ENCODE measurements around the gene SIX1.

SIX1 gene

DNA sequence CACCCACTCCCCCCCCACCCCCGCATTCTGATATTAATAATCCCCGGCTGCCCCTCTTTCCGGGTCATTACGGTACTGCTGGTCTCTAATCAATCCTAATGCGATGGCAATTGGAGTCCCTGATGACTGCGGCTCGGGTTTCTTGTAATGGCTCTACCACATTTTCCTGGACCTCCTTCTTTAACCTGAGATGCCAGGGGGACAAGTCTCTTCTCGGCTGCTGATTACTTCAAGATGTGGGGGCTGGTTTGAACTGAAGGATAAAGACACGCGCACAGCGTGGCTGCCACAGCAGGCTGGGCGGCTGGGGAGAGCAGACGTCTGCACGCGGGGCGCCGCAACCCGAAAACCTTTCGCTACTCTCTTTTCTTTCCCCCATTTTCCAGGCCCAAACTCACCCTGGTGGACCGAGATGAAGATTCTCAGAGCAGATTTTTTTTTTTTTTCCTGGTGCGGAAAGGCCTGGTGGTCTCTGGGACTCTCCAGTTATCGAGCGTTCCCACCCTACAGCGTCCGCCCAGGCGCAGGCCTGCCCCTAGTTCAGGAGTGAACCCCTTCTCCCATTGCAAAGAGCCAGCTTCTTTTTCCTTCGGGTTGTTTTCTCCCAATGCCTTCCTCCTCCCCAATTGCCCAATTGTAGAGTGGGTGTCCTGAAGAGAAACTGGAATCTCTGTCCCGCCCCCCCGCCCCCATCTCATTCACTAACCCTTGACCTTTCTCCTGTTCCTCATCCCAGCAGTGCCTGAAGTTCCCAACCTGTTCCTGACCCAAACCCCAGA, 6.0 kb upstream of the SIX1 start:
- no peak for DNase-seq

DNA sequence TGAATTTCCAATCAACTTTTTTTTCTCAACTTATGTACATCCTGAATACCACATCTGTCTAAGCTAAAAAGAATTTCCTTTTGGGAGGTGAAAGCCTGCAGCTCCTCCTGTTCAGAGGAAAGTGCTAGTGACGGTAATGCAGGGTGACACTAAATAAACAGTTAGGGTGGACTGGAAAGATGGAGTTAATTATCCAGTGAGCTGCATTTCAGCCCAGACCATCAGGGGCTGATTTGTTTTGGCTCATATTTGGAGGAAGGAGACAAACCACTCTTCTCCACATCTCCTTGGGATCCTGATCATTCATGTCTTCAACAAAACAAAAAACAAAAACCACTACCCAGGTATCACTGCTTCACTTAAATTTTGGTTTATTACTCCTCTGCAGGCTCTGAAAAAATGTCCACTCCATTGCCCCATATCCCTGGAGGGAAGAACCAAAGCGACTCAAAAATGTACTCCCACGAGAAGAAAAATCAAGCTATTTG, 5.1 kb upstream of the SIX1 start:
- DNase-seq = no peak

DNA sequence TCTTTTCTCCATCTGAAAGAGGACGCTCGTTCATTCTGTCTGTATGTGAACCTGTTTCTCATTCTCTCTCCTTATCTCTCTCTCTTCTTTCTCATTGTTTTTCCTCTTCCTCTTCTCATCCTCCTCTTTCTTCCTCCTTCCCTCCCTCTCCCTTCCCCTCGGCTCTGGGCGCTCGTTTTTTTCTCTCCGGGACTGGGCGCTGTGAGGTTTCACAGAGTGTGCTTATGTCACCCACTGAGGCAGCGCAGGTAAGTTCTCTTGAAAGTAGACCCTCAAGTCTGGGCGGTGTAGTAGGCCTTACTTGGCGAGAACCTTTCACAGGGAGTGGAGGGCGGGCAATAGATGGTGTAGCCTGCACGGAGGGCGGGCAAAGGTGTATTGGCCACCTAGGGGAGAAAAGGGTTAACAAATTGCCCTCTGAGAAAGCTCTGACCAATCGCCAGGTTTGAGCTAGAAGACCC, 4.5 kb upstream of the SIX1 start:
- DNase-seq = no peak

DNA sequence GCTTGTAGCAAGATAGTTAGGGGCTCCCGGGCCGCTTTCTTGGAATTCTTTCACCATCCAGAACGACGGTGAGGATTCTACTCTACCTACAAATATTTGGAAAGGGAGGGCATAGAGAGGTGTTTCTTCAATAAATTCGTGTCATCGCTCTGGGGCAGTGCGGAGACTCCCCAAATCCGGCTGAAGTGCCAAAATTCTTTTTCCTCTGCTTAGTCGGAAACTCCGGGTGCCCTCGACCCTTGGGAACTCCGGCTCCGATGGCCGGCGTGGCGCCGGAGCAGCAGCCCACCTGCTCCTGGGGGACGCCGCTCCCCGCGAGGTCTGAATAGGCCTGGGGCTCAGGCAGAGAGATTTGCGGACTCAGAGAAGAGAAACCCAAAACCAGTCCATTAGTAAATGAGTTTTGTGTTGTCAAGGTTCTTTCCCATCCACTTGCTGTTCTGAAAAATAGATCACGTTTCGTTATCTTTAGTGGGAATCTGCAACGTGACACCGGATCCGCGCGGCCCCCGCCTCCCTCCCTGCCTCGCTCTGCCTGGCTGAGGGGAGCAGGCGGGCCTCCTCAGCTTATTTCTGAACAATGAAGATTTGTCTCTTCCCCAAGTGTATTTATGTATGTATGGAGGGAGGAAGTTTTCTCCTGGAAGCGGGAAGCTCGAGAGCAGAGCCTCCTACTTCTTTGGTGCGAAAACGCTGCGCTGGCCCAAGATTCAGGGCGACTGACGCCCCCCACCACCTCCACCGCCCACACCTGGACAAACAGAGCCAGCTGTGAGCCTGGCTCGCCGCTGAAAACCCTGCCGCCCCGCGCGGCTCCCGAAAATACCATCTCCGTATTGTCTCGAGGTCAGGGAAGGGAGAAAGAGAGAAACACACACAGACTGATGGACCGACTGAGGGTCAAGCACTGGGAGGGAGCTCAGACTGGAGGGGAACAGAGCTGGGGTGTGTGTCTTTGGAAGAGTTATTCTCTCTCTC, 3.7 kb upstream of the SIX1 start:
- DNase-seq = no peak

DNA sequence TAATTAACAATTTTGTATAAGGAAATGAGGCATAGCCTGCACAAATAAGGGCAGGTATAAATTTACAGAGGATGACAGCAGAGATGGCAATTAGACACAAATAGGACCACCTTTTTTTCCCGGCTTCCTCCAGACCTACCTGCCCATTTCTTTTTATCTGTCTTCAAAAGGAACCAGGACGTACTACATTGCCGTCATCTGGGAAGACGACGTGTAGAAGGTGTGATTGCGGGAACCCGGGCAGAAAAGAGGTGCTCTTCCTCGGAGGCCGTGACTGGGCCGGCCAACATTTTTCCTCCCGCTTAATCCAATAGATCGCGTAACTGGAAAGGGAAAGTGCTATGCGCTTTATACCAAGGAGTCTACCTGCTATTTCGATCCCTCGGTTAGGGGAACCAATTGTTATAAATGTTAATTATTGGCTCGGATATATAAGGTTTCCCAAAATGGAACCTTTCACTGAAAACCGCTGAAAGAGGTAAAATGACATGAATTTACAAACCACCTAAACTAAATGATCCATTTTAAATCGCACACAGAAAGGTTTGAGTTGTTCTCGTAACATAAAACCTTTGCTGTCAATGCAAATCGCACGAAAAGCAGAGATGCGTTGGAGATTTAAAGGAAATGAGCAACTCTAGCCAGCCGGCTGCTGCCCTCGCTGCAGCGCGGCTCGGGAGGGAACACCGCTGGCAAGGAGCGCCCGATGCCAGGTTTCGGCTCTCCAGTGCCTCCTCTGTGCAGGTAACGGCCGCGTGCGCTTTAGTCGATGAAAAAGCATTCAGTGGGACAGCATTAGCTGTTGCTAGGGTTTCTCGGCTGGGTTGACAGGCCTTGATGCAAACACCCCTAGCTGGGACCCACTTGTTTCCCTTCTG, 2.8 kb upstream of the SIX1 start:
- DNase-seq = no peak

DNA sequence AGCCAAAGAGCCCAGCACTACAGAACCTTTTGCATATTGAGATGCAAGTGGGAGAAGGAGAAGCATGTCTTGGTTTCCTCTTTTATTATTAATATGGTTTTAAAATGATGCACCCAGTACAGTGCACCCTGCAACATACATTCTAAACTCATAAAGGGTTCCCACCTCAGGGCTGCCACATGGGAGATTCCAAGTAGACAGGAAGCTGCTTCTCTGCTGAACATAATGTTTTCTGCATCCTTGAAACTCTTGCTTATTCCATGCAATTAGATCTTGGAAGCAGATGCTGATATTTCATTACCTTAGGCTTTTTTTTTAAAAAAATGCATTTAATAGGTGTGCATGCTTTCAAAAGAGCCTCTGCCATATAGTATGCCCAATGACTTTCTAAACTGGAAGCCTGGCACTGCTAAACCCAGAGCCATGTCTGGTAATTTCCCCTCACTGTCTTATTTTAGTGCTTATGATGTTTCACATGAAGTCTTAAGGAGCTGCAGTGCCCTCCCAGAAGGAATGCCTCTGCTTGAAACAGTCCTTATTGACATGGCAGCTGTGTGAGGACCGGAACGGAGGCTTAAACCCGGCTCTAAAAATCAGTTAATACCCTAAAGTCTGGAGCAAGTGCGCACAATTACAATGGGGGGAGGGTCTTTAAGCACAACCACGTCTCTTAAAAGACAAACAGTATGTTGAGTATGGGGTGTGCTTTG, 2.0 kb upstream of the SIX1 start:
- DNase-seq = no peak

DNA sequence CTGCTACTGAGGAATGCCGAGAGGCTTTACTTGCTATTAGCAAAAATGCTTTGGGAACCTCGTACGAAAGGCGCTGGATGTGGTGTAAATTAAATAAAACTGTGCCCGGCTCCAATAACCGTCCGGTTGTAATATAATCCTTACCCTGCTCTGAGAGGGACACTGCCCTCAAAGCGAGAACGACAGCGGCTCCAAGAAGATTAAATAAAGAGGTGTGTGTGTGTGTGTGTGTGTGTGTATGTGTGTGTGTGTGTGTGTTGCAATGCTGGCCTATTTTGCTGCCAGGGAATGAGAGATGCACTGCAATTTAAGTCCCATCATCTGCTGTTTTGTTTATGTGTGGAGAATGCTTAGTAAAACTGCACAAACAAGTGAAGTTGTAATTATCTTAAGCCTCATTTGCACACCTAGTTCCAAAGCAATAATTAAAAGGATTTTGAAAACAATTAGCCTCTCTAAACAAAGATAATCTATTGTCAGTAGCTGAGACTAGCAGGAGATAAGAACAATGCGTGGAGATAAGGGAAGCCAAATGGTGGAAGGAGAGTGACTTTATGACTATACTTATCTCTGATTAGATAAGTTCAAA, 1.2 kb upstream of the SIX1 start:
- no peak for DNase-seq

DNA sequence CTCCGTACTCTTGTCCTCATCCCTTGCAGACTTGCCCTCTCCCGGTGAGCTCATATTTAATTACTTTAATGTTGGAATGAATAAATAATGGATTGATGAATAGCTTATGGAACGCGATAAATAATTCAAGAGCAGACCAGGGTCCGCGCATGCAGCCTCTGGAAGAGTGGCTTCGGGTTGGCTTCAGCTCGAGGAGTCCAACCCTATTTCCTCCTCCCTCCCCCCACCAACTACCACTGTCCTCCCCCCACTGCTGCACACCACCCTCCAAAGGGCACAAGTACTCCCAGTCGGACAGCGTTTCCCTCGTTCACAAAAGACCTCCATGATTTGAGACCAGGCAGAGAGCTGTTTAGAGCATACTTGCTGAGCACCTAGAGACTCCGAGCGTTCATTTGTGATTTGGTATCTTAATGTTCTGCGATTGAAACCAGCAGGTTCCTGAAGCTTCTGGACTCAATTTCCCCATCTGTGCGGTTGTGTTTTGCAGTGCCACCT, 647 bp upstream of the SIX1 start:
- no peak for DNase-seq

DNA sequence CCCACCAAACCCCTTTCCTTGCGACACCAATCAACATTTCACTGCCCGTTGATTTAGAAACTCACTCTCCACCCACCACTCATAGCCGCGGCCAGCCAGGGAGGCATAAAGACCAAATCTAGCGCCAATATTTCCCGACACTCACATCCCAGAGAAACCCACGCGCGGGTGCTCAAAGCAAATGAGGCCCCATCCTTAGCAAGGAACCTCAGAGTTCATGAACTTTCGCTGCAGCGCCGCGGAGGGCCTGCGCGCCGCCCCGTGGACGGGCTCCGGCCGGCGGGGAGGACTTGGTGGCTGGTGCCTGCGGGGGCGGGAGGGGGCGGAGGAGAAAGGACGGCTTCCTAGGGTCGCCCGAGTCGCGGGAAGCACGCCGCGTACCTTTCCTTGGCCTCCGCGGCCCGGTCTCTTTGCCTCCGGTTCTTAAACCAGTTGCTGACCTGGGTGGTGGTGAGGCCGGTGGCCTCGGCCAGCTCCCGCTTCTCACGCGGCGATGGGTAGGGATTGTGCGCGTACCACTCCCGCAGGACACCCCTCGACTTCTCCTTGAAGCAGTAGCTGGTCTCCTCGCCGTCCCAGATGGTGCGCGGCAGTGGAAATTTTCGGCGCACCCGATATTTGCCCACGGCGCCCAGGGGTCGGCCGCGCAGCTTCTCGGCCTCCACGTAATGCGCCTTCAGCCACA, 886 bp downstream of the SIX1 start:
- no peak for DNase-seq

DNA sequence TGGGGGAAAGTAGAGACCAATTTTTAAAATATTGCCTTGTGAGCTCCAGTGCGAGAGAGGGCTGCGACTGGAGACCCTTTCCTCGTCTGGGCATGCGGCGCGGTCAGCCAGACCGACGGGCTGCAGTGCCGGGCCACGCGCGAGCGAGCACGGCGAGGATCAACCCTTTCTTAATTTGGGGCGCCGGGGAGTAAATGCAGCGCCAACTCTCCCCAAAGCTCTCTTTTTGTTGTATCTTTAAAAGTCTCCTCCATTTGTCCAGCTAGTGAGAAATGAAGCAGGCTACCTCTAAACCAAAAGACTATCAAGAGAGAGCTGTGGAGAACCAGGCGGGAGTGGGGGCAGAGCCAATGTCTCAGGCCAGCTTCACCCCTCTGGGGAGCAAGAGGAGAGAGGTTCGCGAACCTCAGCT, 1.4 kb downstream of the SIX1 start:
- DNase-seq = no peak

DNA sequence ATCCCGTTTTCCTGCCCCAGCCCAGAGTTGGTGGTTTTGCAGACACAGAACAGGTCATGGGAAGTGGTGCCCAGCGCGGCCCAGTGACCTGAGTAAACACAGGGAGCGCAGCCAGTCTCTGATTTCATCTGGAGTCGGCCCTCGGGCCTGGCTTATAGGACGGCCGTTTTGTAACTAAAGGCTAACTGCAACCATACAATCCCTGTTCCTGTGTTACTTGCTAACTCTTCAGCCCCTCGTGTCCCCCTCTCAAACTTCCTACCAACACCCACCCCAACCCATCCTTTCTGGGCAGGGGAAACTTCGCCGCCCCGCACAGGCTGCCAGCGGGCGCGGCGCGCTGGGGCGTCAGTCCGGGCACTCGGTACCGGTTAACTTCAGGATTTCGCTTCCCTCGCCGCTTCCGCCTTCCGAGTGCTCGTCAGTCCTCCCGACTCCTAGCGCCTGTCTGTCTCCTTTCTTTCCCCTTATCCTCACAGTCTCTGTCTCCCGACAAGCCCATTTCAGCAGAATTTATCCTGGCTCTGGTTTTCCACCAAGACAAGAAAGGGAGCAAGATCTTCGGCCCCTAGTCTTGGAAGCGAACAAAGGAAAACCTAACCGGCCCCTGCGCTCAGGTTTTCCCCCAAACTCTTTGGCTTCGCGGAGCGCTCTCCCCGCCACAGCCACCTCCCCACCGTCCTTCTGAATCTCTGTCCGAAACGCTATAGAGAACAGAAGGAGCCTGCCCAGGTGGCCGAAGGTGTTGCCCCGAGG, 2.0 kb downstream of the SIX1 start:
- no peak for DNase-seq

DNA sequence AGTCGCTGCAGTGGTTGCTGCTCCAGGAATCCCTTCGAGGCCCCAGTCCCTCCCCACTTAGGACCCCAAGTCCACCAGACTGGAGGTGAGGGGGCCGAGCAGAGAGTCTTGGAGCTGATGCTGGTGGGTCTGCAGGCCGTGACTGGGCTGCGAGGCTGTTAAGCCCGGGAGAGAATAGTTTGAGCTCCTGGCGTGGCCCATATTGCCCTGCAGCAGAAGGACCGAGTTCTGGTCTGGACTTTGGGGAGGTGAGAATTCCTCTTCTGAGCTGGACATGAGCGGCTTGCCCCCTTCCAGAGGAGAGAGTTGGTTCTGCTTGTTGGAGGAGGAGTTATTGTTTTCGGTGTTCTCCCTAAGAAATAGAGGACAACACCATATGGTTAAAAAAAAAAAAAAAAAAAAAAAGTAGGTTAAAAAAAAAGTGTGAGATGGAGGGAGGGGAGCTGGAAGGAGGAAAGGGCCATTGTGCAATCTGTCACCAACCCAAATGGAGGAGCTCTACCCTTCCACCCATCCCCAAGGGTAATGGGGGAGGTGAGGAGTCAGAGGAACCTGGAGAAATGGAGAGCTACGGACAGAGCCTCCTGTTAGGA, 3.0 kb downstream of the SIX1 start:
- no peak for DNase-seq

DNA sequence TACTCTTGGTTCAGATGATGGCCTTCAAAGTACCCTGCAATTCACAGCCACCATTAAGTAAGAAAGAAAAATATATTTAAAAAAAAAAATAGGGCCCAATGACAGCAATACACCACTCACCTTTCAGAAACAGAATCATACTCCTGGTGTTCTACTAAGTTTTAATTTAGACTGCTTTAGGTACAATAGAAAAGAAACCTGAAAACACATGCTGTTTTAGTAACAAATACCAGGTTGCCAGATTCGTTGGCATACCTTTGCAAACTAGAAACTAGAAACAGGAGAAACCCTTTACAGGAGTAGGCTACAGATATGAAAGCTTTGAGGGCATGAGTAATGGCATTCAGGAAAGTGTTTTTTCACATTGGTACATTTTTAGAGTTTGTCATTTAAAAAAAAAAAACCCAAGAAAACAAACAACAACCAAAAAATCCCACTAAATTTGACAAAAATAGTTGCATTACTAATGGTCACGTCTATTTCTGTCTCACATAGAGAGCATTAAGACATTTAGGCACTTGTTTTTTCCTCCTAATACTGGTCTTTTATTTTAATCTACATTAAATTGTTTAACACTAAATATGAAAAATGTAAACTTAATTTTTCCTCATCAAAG, 4.0 kb downstream of the SIX1 start:
- no peak for DNase-seq

DNA sequence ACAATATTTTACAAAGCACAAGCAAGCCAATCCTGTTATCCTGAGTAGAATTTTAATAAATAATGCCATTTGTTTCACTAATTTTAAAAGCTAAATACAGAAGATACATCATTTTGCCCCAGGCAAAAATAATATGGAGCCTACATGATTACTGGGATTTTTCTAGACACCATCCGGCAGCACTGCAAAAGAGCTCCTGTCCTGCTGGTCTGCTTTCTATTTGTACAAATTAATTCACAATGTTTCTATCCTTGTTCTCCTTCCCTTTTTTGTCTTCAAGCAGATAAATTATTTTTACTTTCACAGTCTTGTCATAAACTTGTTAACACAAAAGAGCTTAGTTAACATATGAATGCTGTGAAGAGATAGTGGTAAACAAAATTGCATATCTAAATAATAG, 4.6 kb downstream of the SIX1 start:
- no peak for DNase-seq

DNA sequence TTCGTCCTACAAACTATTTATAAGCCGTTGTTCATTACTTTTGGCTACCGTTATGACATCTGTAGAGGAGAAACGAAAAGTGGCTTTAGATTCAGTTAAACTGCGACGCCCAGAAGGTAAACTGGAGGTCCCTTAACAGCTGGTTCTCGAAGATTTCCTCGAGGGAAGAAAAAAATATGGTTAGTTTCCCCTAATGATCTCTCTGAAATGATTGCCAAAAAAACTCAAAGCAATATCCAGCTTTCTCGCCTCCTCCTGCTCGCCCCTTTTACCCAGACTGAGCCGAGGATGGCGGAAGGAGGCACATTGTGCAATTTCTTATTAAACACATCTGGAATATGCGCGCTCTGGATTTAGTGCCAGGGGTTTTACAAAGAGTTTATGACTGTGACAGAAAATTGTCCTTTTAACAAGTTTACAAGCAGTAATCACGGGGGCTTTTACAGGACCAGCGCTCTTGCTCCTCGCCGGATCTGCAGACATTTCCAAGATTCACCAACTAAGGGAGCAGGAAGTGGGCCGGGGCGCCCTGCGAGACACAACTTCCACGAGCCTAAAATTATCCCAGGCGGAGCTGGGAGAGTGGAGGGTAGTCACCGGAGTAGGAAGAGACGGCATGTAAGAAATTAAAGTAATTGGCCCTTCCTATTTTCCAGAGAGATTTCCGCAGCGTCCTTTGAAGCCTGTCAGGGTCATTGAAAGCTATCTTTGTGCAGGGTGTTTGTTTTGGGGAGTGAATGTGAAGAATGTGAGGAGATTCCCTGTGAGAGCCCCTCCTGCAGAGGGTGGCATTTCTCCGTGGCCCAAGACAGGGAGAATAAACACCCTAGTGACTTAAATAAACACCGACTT, 5.6 kb downstream of the SIX1 start:
- DNase-seq = no peak

DNA sequence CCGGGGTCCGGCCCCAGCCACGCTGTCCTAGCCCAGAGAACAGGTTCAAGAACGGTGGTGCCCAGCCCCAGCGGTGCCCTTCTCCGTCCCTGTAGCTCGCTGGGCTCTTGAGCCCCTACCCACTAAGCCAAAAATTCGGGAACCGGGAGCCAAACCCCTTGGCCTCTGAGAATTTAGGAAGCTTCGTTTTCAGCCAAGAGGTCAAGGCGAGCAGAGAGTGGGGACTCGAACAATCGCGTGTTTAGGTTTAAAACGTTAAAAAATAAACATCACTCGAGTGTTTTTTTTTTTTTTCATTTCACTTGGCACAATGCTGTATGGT, 6.2 kb downstream of the SIX1 start:
- DNase-seq = no peak

DNA sequence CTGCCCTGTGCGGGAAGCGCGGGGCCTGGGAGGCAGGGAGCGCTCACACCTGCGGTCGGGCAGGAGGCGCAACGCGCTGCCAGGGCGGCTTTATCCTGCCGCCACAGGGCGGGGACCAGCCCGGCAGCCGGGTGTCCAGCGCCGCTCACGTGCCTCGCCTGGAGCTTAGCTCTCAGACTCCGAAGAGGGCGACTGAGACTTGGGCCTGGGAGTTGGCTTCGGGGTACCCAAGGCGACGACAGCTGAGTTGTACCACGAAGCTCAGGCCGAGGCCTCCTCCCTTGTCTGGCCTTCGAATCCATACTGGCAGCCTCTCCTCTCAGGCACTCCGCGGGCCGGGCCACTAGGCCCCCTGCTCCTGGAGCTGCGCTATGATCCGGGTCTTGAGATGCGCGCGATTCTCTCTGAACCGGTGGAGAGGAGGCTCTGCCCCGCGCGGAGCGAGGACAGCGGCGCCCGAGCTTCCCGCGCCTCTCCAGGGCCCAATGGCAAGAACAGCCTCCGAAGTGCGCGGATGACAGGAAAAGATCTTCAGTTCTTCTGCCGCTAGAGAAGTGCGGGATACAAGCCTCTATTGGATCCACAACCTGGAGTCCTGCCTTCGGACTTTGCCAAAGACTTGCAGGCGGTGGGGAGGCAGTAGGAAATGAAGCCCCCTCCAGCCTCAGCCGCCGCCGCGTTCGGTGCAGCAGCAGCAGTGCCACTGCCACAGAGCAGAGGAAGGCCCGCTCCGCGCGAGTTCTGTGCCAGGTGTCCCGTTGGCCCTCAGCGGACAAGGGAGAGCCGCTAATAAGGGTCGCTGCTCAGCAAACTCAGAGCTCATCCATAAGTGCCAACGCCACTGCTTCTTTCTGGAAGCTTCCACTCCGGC, 6.8 kb downstream of the SIX1 start:
- DNase-seq = no peak
